ENCODE measurements around the gene ZNF841. TPM values are rescaled to one million over a fixed set of nuclear protein-coding genes. Genes with fewer than 3 reads are reported as not detected.

Gene ZNF841
- polyA plus RNA-seq, 1 experiment = 11.1 TPM

DNA sequence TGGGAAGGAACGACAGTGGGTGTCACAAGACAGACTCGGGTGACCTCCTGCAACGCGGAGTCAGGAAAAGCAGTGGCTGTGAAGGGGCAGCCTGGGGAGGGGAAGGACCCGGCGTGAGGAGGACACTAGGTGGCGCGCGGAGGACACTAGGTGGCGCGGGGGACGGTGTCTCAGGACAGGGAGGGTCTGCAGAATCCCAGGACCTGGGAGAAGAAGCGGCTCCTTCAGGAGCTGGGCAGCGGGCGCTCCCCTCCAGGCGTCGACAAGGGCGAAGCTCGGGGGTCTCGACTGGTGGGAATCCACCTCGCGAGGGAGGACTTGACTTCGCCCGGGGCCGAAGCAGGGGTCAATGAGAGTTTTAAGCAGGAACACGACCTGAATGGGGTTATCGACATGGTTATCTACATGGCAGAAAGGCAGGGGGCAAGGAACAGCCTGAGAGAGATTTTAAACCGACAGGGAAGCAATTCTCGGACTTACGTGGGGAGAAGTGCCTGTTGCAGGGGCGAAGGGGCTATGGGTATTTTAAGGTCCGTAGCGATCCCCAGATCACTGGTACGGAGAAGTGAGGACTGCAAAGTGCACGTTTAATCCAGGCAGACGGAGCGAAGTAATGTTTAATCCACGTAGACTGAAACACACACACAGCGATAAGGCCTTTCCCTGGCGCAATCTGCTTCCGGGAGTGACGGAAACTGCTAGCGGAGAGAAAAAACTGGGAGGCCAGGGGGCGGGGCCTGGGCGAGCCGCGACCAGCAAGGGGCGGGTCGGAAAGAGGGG, 43.9 kb upstream of the ZNF841 start, which contains the start of gene ZNF616:
ZNF616 (minus strand) TSS at position 687 of the 780 bp plus-strand sequence. CDS start 9,426 bp downstream, outside the sequence.
- ChIA-PET POLR2A (interaction anchor here (1.9 kb wide), 1 partner anchor 50 kb away, joined by 5 read pairs; the partner anchor contains the start of gene PPP2R1A), CTCF (interaction anchor here (0.6 to 4.3 kb wide), 6 partner anchors 15 to 197 kb away, joined by 3 to 37 read pairs (median 3); partner anchors contain the start of gene ZNF610)
- Histone ChIP-seq H3K9me3 (ENCODE audit: control insufficient read depth, insufficient read depth, low read length) (peaks cover 37% of the 10 kb centered on the region), H3K4me3 (ENCODE audit: low read depth, low read length) (peak within 1 kb of the TSS; percentile 75), H3K27ac (ENCODE audit: low read depth, low read length) (peak within 1 kb of the TSS; percentile 87), H3K27me3 (ENCODE audit: control insufficient read depth, insufficient read depth, low read length) (no peaks in the 10 kb centered on the region)
- DNase-seq (ENCODE audit: low read depth, low spot score) = peak; percentile 81
- TF ChIP-seq, protein P1, sequence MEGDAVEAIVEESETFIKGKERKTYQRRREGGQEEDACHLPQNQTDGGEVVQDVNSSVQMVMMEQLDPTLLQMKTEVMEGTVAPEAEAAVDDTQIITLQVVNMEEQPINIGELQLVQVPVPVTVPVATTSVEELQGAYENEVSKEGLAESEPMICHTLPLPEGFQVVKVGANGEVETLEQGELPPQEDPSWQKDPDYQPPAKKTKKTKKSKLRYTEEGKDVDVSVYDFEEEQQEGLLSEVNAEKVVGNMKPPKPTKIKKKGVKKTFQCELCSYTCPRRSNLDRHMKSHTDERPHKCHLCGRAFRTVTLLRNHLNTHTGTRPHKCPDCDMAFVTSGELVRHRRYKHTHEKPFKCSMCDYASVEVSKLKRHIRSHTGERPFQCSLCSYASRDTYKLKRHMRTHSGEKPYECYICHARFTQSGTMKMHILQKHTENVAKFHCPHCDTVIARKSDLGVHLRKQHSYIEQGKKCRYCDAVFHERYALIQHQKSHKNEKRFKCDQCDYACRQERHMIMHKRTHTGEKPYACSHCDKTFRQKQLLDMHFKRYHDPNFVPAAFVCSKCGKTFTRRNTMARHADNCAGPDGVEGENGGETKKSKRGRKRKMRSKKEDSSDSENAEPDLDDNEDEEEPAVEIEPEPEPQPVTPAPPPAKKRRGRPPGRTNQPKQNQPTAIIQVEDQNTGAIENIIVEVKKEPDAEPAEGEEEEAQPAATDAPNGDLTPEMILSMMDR (IDR thresholded peaks at IDR 0.05; ENCODE audit: low read depth, low read length) = peak; percentile 69

DNA sequence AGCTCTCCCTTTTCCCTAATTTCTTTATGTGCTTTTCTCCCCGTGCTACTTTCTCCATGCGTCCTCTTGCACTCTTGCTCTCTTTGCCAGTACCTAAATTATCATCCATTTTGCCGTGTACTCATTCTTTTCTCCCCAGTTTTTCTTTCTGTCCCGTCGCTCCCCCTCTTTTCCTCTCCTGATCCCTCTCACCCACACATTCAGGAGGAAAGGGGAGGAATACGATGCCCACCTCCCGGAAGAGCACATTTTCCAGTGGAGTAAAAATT, 43.4 kb upstream of the ZNF841 start:
- DNase-seq (ENCODE audit: low read depth, low spot score) = no peak
- ChIA-PET POLR2A (interaction anchor here (1.9 kb wide), 1 partner anchor 51 kb away, joined by 5 read pairs; the partner anchor contains the start of gene PPP2R1A), CTCF (interaction anchor here (0.6 to 4.3 kb wide), 5 partner anchors 9 to 99 kb away, joined by 3 to 37 read pairs (median 3); partner anchors contain the start of gene ZNF432)
- peak overlapping the region; percentile 87 for H3K27ac ChIP-seq (ENCODE audit: low read depth, low read length)
- H3K9me3 ChIP-seq (ENCODE audit: control insufficient read depth, insufficient read depth, low read length) = peaks cover 40% of the 10 kb centered on the region
- TF ChIP-seq, protein P1 (IDR thresholded peaks at IDR 0.05; ENCODE audit: low read depth, low read length) = no peak
- H3K27me3 ChIP-seq (ENCODE audit: control insufficient read depth, insufficient read depth, low read length) = no peaks in the 10 kb centered on the region
- peak overlapping the region; percentile 75 for H3K4me3 ChIP-seq (ENCODE audit: low read depth, low read length)

DNA sequence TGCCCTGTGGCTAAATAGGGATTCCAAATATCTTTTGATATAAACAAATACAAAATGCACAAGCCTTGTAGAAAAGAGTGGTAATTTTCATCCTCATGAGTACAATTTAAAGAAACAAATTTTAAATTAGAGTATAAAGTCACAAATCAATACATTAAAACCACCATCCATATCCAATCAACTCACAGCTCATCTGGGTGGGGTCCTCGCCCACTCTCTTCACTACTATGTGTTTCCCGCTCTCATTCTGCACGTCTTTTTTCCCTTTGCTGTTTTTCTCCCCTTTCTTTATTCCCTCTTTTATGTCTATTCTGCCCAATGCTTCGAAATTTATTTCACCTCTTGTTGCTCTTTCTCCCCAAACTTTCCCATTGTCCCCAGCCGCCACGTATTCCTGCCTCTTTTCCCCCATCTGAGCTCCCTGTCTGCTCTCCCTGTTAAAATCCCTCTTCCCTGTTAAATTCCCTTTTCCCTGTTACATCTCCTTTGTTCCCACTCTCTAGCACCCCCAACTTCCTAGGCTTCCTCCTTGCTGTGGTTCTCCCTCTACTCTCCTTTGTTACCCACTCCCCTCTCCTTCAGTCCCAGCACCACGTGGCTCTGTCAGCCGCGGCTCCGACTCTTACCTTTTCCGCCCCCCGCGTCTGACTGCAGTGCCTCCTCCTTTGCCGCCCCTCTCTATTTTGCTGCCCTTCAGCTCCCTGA, 42.9 kb upstream of the ZNF841 start:
- CTCF ChIA-PET = interaction anchor here (0.6 to 4.3 kb wide), 5 partner anchors 9 to 99 kb away, joined by 3 to 37 read pairs (median 3); partner anchors contain the start of gene ZNF432
- POLR2A ChIA-PET = interaction anchor here (1.9 kb wide), 1 partner anchor 51 kb away, joined by 5 read pairs; the partner anchor contains the start of gene PPP2R1A
- TF ChIP-seq, protein P1 (IDR thresholded peaks at IDR 0.05; ENCODE audit: low read depth, low read length) = no peak
- peak overlapping the region; percentile 87 for H3K27ac ChIP-seq (ENCODE audit: low read depth, low read length)
- peak overlapping the region; percentile 75 for H3K4me3 ChIP-seq (ENCODE audit: low read depth, low read length)
- H3K9me3 ChIP-seq (ENCODE audit: control insufficient read depth, insufficient read depth, low read length) = peaks cover 45% of the 10 kb centered on the region
- H3K27me3 ChIP-seq (ENCODE audit: control insufficient read depth, insufficient read depth, low read length) = no peaks in the 10 kb centered on the region
- no peak for DNase-seq (ENCODE audit: low read depth, low spot score)

DNA sequence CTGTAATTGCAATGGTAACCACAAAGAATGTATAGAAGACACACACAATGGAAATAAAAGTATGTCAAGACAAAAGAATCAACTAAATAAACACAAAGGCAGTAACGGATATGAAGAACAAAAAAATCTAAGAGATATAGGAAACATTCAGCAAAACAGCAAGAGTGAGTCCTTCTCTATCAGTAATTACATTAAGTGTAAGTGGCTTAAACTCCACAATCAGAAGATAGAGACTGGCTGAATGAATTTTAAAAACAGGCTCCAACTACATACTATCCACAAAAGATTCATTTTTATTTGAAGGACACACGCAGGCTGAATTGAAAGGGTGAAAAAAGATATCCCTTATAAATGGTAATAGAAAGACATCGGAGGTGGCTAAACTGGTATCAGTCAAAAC, 24.7 kb upstream of the ZNF841 start:
- H3K4me3 ChIP-seq (ENCODE audit: low read depth, low read length) = no peak overlapping the region
- H3K9me3 ChIP-seq (ENCODE audit: control insufficient read depth, insufficient read depth, low read length) = peaks cover 55% of the 10 kb centered on the region
- no peak for DNase-seq (ENCODE audit: low read depth, low spot score)
- H3K27ac ChIP-seq (ENCODE audit: low read depth, low read length) = no peak overlapping the region
- TF ChIP-seq, protein P1 (IDR thresholded peaks at IDR 0.05; ENCODE audit: low read depth, low read length) = no peak
- no peaks in the 10 kb centered on the region for H3K27me3 ChIP-seq (ENCODE audit: control insufficient read depth, insufficient read depth, low read length)
- POLR2A ChIA-PET = no interaction called here
- CTCF ChIA-PET = no interaction called here
